Femur (tissue), 1 donor: ENCODE results near the gene PHACTR3.

Experiments
- DNase-seq: peaks from one replicate; pipeline ENCODE4 v3.0.0-alpha.2; 2017

Gene PHACTR3

GRCh38 chr20:59805786-59806577 lies 201.6 kb downstream of the PHACTR3 start:
- DNase-seq: peak; percentile 5

- DNase-seq: no peak
Observed at GRCh38 chr20:59806578-59806975, 202.2 kb downstream of the PHACTR3 start.

GRCh38 chr20:59807909-59808728 lies 203.8 kb downstream of the PHACTR3 start:
- DNase-seq: peak; percentile 7

- peak; percentile 6 for DNase-seq
Observed at GRCh38 chr20:59808729-59809381, 204.5 kb downstream of the PHACTR3 start.

- peak; percentile 2 for DNase-seq
Observed at GRCh38 chr20:59809630-59810448, 205.5 kb downstream of the PHACTR3 start.

- DNase-seq: peak; percentile 16
Observed at GRCh38 chr20:59810449-59811187, 206.3 kb downstream of the PHACTR3 start.

- peak; percentile 8 for DNase-seq
Observed at GRCh38 chr20:59811681-59812171, 207.4 kb downstream of the PHACTR3 start.

GRCh38 chr20:59812286-59813125 lies 208.2 kb downstream of the PHACTR3 start:
- no peak for DNase-seq

- no peak for DNase-seq
Observed at GRCh38 chr20:59813126-59813947, 209.0 kb downstream of the PHACTR3 start.

GRCh38 chr20:59813948-59814839 lies 209.9 kb downstream of the PHACTR3 start:
- DNase-seq: no peak

- no peak for DNase-seq
Observed at GRCh38 chr20:59814840-59815340, 210.6 kb downstream of the PHACTR3 start.

- no peak for DNase-seq
Observed at GRCh38 chr20:59816146-59816738, 211.9 kb downstream of the PHACTR3 start.

- DNase-seq: no peak
Observed at GRCh38 chr20:59817406-59817805, 213.1 kb downstream of the PHACTR3 start.

- DNase-seq: no peak
Observed at GRCh38 chr20:59817846-59818615, 213.7 kb downstream of the PHACTR3 start.

GRCh38 chr20:59818911-59819310 lies 214.6 kb downstream of the PHACTR3 start:
- DNase-seq: no peak

- DNase-seq: no peak
Observed at GRCh38 chr20:59819496-59820203, 215.3 kb downstream of the PHACTR3 start.
